Mucosa of gallbladder (tissue), 1 donor: ENCODE data around the gene ZNF785. TPM values are rescaled to one million over a fixed set of nuclear protein-coding genes. Genes with fewer than 3 reads are reported as not detected.
"Not testable (repeated sequence)": the region's sequence is repeated elsewhere in the genome, so short reads cannot be mapped to it uniquely, and the experiment has no call there.

Experiments used
- DNase-seq: peaks from one replicate; pipeline ENCODE4 v3.0.0-alpha.2; 2020; ENCODE audit warnings: low spot score
- total RNA-seq: library from RNA; stranded (reverse); gene quantifications from one replicate; pipeline ENCODE4 v1.2.1, GENCODE V29; 2021
- donor health status: DM: no; HTN: no; CAD: no.

ZNF785 gene
- total RNA-seq, 1 donor from 2014 or later: 24.0 TPM

- DNase-seq: no peak
Observed at GRCh38 chr16:30565984-30566383, 19.5 kb downstream of the ZNF785 start.

GRCh38 chr16:30565526-30565925, 20.0 kb downstream of the ZNF785 start:
- no peak for DNase-seq

- peak; percentile 56 for DNase-seq
Observed at GRCh38 chr16:30562021-30562420, 23.5 kb downstream of the ZNF785 start.

GRCh38 chr16:30561089-30561816, 24.2 kb downstream of the ZNF785 start:
- DNase-seq: no peak

GRCh38 chr16:30559690-30560089, 25.8 kb downstream of the ZNF785 start:
- no peak for DNase-seq

GRCh38 chr16:30558789-30559377, 26.6 kb downstream of the ZNF785 start:
- DNase-seq: no peak

GRCh38 chr16:30557957-30558788, 27.3 kb downstream of the ZNF785 start, which contains the start of gene ZNF764:
TSS of gene ZNF764 (minus strand) at chr16:30558374. CDS start at chr16:30558182, 192 bp downstream.
- peak; percentile 99 for DNase-seq

GRCh38 chr16:30557707-30557956, 27.9 kb downstream of the ZNF785 start:
- no peak for DNase-seq

- DNase-seq: no peak
Observed at GRCh38 chr16:30556125-30556473, 29.4 kb downstream of the ZNF785 start.

GRCh38 chr16:30555315-30556124, 30.0 kb downstream of the ZNF785 start:
- DNase-seq: no peak

- no peak for DNase-seq
Observed at GRCh38 chr16:30554557-30555314, 30.8 kb downstream of the ZNF785 start.

- DNase-seq: no peak
Observed at GRCh38 chr16:30553393-30553899, 32.1 kb downstream of the ZNF785 start.

- no peak for DNase-seq
Observed at GRCh38 chr16:30552956-30553355, 32.5 kb downstream of the ZNF785 start.

GRCh38 chr16:30551781-30552180, 33.7 kb downstream of the ZNF785 start:
- DNase-seq: no peak

GRCh38 chr16:30548416-30549253, 36.9 kb downstream of the ZNF785 start:
- DNase-seq: no peak

GRCh38 chr16:30546115-30546514, 39.4 kb downstream of the ZNF785 start:
- DNase-seq: no peak

GRCh38 chr16:30543067-30543466, 42.4 kb downstream of the ZNF785 start:
- no peak for DNase-seq

GRCh38 chr16:30541502-30542329, 43.8 kb downstream of the ZNF785 start:
- no peak for DNase-seq

GRCh38 chr16:30540916-30541464, 44.5 kb downstream of the ZNF785 start:
- not testable (repeated sequence) for DNase-seq
